ENCODE measurements around the gene NAV3. TPM values are rescaled to one million over a fixed set of nuclear protein-coding genes. Genes with fewer than 3 reads are reported as not detected.

The NAV3 gene, protein sequence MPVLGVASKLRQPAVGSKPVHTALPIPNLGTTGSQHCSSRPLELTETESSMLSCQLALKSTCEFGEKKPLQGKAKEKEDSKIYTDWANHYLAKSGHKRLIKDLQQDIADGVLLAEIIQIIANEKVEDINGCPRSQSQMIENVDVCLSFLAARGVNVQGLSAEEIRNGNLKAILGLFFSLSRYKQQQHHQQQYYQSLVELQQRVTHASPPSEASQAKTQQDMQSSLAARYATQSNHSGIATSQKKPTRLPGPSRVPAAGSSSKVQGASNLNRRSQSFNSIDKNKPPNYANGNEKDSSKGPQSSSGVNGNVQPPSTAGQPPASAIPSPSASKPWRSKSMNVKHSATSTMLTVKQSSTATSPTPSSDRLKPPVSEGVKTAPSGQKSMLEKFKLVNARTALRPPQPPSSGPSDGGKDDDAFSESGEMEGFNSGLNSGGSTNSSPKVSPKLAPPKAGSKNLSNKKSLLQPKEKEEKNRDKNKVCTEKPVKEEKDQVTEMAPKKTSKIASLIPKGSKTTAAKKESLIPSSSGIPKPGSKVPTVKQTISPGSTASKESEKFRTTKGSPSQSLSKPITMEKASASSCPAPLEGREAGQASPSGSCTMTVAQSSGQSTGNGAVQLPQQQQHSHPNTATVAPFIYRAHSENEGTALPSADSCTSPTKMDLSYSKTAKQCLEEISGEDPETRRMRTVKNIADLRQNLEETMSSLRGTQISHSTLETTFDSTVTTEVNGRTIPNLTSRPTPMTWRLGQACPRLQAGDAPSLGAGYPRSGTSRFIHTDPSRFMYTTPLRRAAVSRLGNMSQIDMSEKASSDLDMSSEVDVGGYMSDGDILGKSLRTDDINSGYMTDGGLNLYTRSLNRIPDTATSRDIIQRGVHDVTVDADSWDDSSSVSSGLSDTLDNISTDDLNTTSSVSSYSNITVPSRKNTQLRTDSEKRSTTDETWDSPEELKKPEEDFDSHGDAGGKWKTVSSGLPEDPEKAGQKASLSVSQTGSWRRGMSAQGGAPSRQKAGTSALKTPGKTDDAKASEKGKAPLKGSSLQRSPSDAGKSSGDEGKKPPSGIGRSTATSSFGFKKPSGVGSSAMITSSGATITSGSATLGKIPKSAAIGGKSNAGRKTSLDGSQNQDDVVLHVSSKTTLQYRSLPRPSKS (N-terminal part only)
- 240 TPM for total RNA-seq

DNA sequence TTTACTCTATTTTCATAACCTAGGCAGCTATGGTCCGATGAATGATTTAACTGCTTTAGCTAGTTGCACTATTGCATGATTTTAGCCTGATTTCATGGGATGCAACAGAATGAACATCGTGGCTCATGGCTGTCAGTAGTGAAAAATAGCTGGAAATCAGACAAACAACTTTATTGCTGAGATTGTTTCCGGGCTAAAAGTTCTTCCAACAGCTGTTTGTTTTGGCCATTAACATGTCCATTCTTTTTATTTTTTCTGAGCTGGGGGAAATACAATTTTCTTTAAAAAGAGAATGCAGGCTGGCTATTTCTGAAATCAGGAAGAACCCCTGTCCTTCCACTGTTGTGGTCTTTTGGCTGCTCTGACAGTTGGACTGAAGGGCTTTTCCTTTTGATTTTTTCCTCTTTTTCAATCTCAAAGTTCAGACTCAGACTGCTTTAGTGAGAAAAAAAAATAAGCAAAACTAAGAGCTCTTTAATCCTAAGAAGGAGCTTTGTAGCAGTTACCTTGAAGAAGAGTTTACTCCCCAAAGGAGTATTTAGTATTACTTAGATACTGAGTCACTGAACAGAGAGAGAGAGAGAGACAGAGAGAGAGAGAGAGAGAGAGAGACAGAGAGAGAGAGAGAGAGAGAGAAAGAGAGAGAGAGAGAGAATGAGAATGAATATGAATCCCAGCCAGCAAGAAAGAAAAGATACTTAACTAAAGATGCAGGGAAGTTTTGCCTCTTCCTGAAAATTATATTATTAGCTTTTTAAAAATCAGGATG lies at the start of gene NAV3:
Gene NAV3 (plus strand): TSS at position 312 of the 769 bp plus-strand sequence. CDS start 568 bp downstream, outside the sequence.
- FAIRE-seq (no peak), DNase-seq (ENCODE audit: low spot score in 2 of 2) (no peak)

GRCh38 chr12:77782034-77782433 lies 48.7 kb upstream of the NAV3 start:
- DNase-seq (ENCODE audit: low spot score in 2 of 2) (no peak), FAIRE-seq (no peak)

GRCh38 chr12:77782766-77783165 lies 47.9 kb upstream of the NAV3 start:
- FAIRE-seq (no peak), DNase-seq (ENCODE audit: low spot score in 2 of 2) (no peak)

- FAIRE-seq (no peak), DNase-seq (ENCODE audit: low spot score in 2 of 2) (no peak)
These were observed 45.5 kb upstream of the NAV3 start for GRCh38 chr12:77785211-77785610.

DNA sequence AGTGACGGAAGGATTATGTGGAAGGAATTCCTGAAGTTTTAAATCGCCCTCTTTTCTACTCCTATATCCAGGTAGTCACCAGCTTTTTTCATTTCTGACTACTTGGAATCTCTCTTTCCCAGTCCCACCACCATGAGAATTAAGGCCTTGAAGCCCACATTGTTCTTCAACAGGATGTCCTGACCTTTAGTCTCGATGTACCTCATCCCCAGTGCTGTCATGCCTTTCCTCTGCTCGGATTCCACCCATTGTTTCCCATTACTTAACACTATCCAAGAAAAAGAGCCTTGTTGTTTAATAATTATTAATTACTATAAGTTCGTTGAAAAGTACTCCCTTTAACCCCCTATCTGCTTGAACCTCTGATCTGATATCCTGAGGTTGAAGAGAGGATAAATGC lies 44.0 kb upstream of the NAV3 start:
- DNase-seq (ENCODE audit: low spot score in 2 of 2), result no peak
- no peak for FAIRE-seq

GRCh38 chr12:77788231-77789168 lies 42.2 kb upstream of the NAV3 start:
- DNase-seq (ENCODE audit: low spot score in 2 of 2) (no peak), FAIRE-seq (no peak)

- FAIRE-seq (no peak), DNase-seq (ENCODE audit: low spot score in 2 of 2) (no peak)
These were observed 35.0 kb upstream of the NAV3 start for GRCh38 chr12:77795699-77796098.

- FAIRE-seq, result no peak
- DNase-seq (ENCODE audit: low spot score in 2 of 2), result no peak
These were observed 33.9 kb upstream of the NAV3 start for GRCh38 chr12:77796775-77797174.

DNA sequence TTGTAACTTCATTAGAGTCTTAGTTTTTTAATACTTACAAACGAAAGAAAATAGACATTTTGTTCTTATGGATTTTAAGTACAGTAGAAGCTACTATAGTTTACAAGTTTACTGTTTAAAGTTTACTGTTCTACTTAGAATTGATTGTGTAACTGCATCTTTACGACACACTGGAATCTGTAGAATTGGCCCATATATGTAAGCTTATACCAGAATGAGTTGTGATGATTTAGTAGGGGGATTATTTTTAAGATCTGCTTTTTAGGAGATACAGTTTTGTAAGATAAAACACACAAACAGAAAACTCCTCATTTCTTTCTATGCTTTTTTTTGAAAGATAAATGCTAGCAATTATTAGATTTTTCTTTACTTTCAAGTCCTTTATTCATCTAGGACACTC lies 30.2 kb upstream of the NAV3 start:
- no peak for FAIRE-seq
- DNase-seq (ENCODE audit: low spot score in 2 of 2), result no peak

- no peak for DNase-seq (ENCODE audit: low spot score in 2 of 2)
- no peak for FAIRE-seq
These were observed 22.2 kb upstream of the NAV3 start for GRCh38 chr12:77808534-77808933.

GRCh38 chr12:77813558-77813957 lies 17.1 kb upstream of the NAV3 start:
- FAIRE-seq (no peak), DNase-seq (ENCODE audit: low spot score in 2 of 2) (no peak)

GRCh38 chr12:77814386-77814785 lies 16.3 kb upstream of the NAV3 start:
- DNase-seq (ENCODE audit: low spot score in 2 of 2), result no peak
- no peak for FAIRE-seq

DNA sequence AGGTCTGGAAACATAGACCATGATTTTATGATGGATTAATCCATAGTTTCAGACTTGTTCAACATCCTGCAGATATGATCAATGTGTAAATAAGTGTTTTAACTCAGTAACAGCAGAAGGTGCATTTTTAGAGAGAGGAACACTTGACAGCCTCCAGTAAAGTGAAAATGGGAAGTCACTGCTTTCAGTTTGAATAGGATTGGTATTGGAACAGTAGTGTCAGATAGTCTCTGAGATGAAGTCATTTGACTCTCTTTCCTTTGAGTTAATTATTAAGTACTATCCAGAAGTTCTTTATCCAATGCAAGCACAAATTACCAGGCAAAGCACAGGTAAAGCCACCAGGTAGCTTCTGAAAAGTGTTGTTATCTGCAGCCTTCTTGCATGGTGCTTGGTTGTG lies 14.5 kb upstream of the NAV3 start:
- FAIRE-seq (no peak), DNase-seq (ENCODE audit: low spot score in 2 of 2) (no peak)

- DNase-seq (ENCODE audit: low spot score in 2 of 2) (no peak), FAIRE-seq (no peak)
These were observed 13.4 kb upstream of the NAV3 start for GRCh38 chr12:77817276-77817675.

GRCh38 chr12:77818351-77818750 lies 12.3 kb upstream of the NAV3 start:
- FAIRE-seq (no peak), DNase-seq (ENCODE audit: low spot score in 2 of 2) (no peak)

DNA sequence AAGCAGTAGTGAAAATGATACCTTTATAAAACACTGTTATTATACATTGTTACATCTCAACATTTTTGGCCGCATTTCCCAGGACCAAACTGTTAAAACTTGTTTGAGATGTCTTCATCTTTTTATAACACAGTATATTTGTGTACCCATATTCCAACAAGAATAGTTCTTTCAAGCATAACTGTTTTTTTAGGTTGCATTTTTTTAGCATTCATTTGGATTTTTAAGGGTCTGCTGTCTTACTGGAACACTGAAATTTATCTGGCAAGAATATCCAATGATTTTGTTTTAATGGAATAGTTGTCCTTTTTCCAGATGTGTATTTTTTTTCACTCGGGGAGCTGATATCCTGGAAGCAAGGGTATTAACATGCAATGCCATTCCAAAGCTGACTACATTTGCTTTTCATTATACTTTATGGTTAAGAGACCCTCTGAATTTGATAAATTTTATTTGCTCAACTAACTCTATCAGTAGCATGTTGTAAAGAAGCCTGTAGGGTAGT lies 8.9 kb upstream of the NAV3 start:
- DNase-seq (ENCODE audit: low spot score in 2 of 2) (no peak), FAIRE-seq (no peak)

GRCh38 chr12:77833329-77833728 lies 2.6 kb downstream of the NAV3 start:
- FAIRE-seq, result no peak
- DNase-seq (ENCODE audit: low spot score in 2 of 2), result no peak

DNA sequence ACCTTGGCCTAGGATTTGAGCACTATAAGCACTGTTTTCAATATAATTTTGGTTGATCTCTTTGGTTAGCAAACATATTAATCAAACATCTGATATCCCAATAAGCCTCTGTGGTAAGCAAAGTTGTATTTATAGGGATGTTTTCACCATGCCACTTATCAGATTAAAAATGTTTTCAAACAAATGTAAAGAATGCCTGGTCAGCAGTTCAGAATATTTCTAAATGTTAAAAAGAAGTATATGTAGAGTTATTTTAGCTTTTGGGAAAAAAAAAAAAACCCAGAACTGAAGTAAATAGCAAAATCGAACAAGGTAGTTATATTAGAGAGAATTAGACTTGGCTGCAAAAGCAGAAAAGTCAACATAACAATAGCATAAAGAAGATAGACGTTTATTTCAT lies 3.9 kb downstream of the NAV3 start:
- no peak for FAIRE-seq
- DNase-seq (ENCODE audit: low spot score in 2 of 2), result no peak

DNA sequence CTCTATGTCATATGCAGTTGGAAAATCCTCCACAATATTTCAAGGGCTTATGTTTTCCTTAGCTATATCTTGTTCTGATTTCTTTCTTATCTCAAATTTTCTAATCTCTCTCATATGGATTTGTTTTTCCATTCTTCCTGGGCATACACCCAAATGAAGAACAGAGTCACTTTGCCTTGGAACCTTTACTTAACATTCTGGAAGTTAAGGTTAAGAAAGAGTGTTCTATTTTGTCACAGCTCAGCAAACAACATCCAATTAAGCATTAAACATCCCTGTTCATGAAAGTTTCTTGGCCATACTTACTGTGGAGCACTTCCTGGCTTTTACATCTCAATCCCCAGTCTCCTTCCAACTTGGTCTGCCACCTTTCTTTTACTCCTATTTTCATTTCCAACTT lies 5.3 kb downstream of the NAV3 start:
- FAIRE-seq (no peak), DNase-seq (ENCODE audit: low spot score in 2 of 2) (no peak)
